ENCODE results near the gene NEURL1. TPM values are rescaled to one million over a fixed set of nuclear protein-coding genes. Genes with fewer than 3 reads are reported as not detected.
"Not testable (repeated sequence)": the region's sequence is repeated elsewhere in the genome, so short reads cannot be mapped to it uniquely, and the experiment has no call there.

Gene NEURL1
- total RNA-seq, 2 donors from 2014 or later: 0.12 TPM; not detected in 1

GRCh38 chr10:103499881-103500280 lies 6.4 kb downstream of the NEURL1 start:
- H3K9me3 ChIP-seq: no peaks in the 10 kb centered on the region
- H3K27me3 ChIP-seq: no peaks in the 10 kb centered on the region
- H3K4me3 ChIP-seq: no peak overlapping the region
- peaks cover 0 to 9% of the 10 kb centered on the region in 2 donors for H3K4me1 ChIP-seq
- H3K27ac ChIP-seq: no peak overlapping the region
- TF ChIP-seq CTCF (IDR thresholded peaks at IDR 0.05): no peak
- H3K36me3 ChIP-seq: no peaks in the 10 kb centered on the region
- DNase-seq (ENCODE audit: low spot score): no peak

GRCh38 chr10:103500481-103500880 lies 7.0 kb downstream of the NEURL1 start:
- Histone ChIP-seq H3K4me1 (peaks cover 0 to 9% of the 10 kb centered on the region in 2 donors), H3K27ac (no peak overlapping the region), H3K4me3 (no peak overlapping the region), H3K9me3 (no peaks in the 10 kb centered on the region), H3K27me3 (no peaks in the 10 kb centered on the region), H3K36me3 (no peaks in the 10 kb centered on the region)
- no peak for TF ChIP-seq CTCF (IDR thresholded peaks at IDR 0.05)
- no peak for DNase-seq (ENCODE audit: low spot score)

GRCh38 chr10:103501186-103501585 lies 7.7 kb downstream of the NEURL1 start:
- no peaks in the 10 kb centered on the region for H3K9me3 ChIP-seq
- no peaks in the 10 kb centered on the region for H3K36me3 ChIP-seq
- no peak for TF ChIP-seq CTCF (IDR thresholded peaks at IDR 0.05)
- no peaks in the 10 kb centered on the region for H3K27me3 ChIP-seq
- no peak overlapping the region for H3K4me3 ChIP-seq
- H3K27ac ChIP-seq: no peak overlapping the region
- H3K4me1 ChIP-seq: peaks cover 0 to 9% of the 10 kb centered on the region in 2 donors
- DNase-seq (ENCODE audit: low spot score): no peak

GRCh38 chr10:103502849-103503660 lies 9.6 kb downstream of the NEURL1 start:
- Histone ChIP-seq H3K4me1 (peaks cover 0 to 9% of the 10 kb centered on the region in 2 donors), H3K4me3 (no peak overlapping the region), H3K27ac (no peak overlapping the region), H3K9me3 (no peaks in the 10 kb centered on the region), H3K36me3 (no peaks in the 10 kb centered on the region), H3K27me3 (no peaks in the 10 kb centered on the region)
- DNase-seq (ENCODE audit: low spot score): no peak
- TF ChIP-seq CTCF (IDR thresholded peaks at IDR 0.05): no peak

- not testable (repeated sequence) for DNase-seq (ENCODE audit: low spot score); H3K27me3 ChIP-seq; H3K4me3 ChIP-seq; H3K9me3 ChIP-seq; H3K4me1 ChIP-seq; H3K36me3 ChIP-seq
- peak overlapping the region in 1 of 2 donors; percentile 40 for H3K27ac ChIP-seq
Measured at GRCh38 chr10:103503777-103504176, 10.3 kb downstream of the NEURL1 start.

- H3K36me3 ChIP-seq: no peaks in the 10 kb centered on the region
- H3K4me1 ChIP-seq: peaks cover 0 to 9% of the 10 kb centered on the region in 2 donors
- no peak for TF ChIP-seq CTCF (IDR thresholded peaks at IDR 0.05)
- H3K9me3 ChIP-seq: no peaks in the 10 kb centered on the region
- no peak for DNase-seq (ENCODE audit: low spot score)
- H3K4me3 ChIP-seq: no peak overlapping the region
- peak overlapping the region in 1 of 2 donors; percentile 40 for H3K27ac ChIP-seq
- H3K27me3 ChIP-seq: no peaks in the 10 kb centered on the region
Measured at GRCh38 chr10:103504181-103504783, 10.8 kb downstream of the NEURL1 start.

Measured in right atrium auricular region (tissue), 2 donors.